NCI-H1694 (cell line): ENCODE results near the gene OR9Q1.

Source experiments
- DNase-seq: peaks from one replicate; lab custom pipeline; 2025; lab: John Stamatoyannopoulos, UW

The OR9Q1 gene

DNA sequence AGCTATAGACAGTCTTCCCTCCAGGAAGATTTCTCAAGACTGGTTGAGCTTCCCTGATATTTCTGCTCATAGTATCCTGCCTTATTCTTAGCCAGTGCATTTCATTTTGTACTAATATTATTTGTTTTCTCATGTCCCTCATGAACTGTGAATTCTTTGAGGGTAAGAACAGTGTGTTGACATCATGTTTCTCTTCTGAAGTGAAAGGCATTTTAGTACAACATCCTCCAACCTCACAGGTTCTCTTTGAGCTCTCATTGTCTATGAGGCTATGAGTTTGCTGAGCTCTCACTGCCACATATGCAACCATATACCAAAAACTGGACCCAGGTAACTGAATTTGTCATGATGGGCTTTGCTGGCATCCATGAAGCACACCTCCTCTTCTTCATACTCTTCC lies 7.0 kb downstream of the OR9Q1 start, which contains the start of gene OR6Q1:
Gene OR6Q1 (plus strand): TSS at position 301 of the 400 bp plus-strand sequence. CDS start 0 bp downstream, at position 301.
- no peak for DNase-seq

DNA sequence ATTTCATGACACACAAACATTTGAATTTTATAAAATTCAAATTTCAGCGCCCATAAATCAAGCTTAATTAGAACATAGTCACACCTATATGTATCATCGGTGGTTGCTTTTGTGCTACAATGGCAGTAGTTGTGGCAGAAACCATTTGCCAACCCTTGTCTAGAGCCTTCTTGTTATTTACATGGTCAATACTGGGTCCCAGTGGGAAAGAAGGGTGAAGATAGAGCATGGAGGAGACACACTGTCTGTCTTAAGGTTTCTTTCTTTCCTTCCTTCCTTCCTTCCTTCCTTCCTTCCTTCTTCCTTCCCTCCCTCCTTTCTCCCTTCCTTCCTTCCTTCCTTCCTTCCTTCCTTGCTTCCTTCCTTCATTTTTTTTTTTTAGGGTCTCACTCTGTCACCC lies 10.8 kb downstream of the OR9Q1 start:
- DNase-seq: no peak

DNA sequence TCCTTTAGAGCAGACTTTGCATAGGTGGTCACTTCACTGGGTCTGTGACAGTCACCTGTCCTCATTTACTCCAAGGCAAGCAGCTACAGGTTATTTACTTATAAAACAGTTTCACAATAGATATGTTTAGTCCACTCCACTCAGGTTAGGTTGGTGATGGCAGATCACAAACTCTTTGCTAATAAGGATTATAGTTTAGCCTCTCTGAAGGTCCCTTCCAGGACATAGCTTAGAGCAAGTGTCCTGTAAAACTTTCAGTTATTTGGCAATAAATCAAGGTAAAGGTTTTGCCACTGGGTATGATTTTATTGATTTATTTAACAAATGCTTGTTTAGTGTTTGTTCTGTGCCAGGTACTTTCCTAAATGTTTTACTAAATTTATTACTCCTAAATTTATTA lies 15.9 kb downstream of the OR9Q1 start:
- DNase-seq: no peak

DNA sequence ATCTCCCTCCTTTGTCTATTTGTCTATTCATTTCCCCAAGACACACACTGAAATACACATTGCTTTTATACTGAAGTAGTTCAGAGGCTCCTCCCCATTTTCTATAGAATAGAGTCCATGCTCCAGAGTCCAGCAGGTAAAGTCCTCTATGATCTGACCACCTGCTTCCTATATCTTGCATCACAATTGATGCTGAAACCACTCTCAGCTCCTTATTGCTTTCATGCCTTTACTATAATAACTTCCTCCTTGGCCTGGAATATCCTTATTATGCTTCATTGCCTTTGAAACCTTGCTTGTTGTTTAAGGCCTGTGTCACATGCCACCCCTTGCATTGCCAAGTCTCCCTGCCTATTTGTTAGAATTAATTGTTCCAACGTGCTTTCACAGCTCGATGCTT lies 19.7 kb downstream of the OR9Q1 start:
- DNase-seq: no peak

DNA sequence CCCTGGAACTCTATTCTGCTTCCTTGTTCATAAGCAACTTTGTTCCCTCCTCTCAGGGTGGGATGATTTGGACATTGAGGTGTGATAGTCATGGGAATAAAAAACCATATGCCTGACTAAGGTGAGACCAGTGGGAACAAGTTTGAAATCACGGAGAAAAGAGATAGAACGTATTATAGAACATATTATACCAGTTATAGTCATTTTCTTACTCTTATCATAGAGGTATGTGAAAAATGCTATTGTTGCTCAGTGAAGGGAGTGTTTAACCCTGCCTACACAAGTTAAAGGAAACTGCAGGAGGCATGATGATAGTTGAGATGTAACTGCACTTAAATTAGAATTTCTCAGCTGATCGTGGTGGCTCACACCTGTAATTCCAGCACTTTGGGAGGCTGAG lies 22.6 kb downstream of the OR9Q1 start:
- DNase-seq: no peak

DNA sequence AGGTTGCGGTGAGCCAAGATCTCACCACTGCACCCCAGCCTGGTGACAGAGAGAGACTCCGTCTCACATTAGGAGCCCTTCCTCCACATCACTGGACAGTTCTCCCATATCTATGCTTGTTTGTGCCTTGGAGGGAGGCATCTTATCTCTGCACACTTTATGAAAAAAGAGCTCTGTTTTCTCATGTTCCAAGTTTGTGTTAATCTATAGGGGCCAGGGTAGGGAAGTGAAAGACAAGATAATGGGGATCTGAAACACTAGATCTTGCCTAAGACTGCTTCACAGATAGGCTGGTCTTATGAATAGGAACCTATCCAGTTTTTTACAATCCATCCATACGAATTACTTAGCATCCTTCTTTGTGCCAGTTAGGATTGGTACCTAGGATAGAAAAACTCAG lies 24.1 kb downstream of the OR9Q1 start:
- no peak for DNase-seq

DNA sequence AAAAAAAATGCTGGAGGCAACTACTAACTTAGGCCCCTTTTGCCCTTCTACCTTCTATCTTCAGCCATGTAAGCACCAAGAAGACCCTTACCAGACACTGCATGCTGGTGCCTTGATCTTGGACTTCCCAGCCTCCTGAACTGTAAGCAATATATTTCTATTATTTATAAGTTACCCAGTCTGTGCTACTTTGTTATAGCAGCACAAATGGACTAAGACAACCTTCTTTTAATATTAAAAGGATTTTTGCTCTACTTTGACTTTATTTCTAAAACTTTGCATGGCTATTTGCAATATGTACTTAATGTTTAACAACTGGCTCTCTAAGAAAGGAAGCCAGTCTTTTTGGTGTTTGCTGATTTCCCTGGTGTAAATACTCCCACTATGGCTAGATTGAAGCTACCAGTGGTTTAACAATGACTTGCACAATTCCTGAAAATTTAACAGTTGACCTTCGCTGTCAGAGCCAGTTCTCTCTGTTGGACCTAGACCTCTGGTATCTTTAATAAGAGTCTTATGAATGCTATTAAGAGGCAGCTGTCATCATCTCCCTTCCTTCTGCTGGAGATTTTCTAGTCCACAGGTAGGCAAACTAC lies 32.2 kb downstream of the OR9Q1 start:
- DNase-seq: no peak

DNA sequence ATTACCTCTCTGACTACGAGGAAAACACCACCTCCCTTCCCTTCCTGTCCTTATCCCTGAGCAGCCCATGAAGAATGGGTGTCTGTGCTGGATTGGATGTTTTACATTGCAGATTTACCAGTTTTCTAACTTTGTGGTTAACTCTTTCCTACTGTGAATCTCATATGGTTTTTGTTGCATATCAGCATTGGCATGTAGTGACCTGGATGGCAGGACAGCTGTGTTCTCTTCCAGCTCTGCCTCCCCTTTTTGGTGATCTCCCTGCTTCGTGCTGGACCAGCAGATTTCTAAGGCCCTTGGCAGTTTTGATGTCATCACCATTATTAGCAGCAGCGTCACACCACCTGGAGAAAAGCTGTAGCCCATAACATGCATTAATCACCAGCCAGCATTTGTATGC lies 33.8 kb downstream of the OR9Q1 start:
- DNase-seq: no peak

DNA sequence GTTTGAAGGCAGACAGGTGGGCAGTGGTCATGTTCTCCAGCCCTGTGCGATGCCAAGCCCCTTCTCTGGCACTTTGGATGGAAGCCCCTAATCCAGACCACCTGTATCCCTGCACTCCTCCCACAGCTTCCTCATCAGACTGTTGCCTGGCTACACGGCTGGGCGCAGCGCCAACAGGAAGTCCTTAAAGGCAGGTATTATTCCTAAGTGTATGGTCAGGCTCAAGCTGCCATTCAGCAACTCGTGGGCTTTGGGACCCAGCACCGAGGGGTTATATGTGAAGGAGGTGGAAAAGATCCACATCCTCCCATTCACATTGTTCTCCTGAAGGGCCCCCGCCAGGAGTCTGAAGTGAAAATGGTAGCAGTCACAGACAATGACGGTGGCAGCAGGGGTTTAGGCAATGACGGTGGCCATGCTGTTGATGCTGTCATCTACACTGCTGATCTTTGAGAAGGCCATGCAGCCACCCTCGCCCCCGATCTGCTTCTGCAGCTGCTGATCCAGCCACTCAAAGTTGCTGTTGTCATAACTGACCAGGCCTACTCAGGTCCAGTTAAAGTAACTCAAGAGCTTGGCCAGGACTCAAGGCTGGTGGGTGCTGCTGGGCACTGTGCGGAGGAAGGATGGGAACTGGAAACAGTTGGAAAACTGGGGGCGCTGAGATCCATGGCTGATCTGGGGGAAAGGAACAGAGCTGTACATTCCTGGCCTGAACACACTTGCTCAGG lies 34.8 kb downstream of the OR9Q1 start:
- no peak for DNase-seq

DNA sequence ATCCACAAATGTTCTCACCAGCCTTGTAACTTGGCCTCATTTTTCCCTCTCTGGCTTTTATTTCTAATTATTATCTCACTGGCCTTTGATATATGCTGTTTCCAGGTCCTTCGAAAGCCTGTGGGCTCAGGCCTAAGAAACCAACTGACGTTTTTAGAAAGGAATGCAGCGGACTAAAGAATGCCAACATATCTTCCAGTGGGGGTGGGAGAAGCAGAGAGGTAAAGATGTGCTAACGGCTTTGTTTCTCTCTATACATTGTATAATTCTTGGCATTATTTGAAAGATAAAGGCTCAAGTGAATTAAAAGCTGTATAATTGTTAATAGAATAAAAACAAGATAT lies 35.3 kb downstream of the OR9Q1 start:
- DNase-seq: no peak

DNA sequence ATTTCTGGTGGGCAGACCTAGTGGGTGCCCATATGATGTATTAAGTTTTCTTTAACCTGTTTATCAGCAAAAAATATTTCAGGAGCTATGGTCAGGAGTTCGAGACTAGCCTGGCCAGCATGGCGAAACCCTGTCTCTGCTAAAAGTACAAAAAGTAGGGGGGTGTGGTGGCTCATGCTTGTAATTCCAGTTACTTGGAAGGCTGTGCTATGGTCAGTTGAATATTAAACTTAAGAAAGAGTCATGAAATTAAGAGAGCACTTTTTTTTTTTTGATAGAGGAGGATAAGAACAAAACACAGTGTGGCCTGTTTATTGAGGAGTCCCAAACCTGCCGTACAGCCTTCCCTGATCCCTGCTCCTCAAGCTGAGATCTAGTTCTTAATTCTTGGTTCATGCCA lies 36.9 kb downstream of the OR9Q1 start:
- no peak for DNase-seq

DNA sequence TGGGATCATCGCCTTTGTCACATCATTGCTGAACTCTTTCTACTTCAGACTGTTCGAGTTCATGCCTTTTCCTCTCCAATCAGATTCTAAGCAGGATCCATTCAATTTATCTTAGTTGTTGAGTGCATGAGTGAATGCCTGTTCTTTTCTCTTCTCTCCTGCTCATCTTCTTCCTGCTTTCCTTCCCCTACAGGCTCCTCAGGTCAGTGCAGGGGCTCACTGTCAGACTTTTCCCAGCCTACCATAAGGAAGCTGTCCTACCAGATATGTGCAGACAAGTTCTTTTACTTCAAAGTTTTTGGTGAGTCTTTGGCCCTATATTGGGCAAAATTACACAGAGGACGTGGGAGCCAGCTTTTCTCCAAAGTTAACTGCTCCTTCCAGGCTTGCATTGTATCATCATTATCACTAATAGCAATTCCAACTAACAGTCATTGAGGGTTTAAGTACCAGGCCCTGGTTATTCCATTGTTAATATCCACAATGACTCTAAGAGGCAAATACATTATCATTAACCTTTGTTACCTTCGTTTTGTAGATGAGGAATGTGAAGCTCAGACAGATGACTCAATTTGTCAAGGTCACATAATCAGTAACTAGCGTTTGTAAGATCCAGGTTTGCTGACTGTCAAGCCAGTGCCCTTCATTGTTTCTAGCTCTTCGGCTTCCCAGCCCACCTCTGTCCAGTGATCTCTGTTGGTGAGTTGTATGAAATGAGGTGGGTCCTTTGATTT lies 37.4 kb downstream of the OR9Q1 start:
- no peak for DNase-seq

DNA sequence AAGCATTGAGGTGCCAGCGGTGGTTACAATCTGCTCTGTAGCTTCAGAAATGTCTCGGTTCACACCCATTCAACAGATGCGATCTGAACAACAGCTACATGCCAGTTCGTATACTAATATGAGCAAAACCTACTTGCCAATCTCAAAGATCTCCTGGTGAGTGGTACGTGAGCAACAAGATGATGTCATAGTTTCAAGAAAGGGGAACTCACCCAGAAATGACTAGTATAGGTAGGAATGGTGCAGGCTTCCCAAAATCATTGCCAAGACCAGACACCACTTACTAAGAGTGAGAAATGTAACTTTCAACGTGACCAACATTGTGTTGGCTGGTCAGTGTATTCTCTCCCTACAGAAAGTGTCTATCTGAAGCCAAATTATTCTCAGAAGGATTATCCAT lies 38.1 kb downstream of the OR9Q1 start:
- DNase-seq: no peak

DNA sequence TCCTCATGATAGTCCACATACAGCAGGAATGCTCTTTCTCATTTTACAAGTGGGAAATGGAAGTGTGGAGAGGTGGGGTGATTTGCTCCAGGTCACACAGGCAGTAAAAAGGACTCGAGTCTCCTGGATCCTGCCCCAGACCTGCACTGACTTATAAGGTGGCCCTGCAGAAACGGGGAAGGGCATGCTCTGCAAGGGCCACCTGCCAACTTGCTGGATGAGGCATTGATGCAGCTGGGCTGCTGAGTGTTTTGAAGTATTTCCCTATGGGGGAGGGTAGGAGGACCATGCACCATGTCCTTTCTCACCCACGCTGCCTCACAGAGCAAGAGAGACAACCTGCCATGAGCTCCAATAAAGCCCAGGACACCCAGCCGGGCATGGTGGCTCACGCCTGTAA lies 44.0 kb downstream of the OR9Q1 start:
- DNase-seq: no peak

DNA sequence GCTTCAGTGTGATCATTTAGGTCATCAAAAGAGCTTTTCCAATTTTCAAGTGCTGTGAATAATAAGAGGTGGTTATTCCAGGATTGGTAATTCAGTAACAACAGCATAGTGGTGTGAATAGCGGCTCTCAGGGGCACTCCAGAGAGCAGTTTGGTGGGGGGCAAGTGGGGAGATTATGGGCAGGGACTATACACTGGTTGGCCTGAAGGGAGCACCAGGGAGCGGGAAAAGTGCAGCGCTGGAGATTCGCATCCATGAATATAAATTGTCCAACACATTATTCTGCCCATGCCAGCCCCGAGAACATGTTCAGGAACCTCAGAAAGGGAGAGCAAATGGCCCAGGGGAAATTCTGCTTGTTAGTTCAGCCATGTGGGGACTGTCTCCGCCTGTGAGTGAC lies 45.0 kb downstream of the OR9Q1 start:
- no peak for DNase-seq

DNA sequence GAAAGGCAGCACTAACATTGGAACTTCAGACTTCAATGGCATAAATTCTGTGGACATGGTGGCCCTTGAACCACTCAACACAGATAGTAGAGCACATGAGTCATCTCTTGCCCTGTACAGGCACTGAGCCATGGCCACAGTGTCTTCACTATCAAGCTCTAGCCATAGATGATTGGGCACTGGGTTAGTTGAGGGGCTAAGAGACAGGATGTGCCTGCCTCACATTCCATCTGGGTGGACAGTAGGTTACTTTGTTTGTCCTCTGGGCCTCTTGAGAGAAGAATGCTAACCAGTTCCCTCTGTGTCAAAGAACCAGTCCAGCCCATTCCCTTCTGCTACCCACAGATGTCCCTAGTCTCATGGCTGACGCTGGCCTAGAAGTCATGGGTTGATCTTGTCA lies 46.9 kb downstream of the OR9Q1 start:
- DNase-seq: no peak

DNA sequence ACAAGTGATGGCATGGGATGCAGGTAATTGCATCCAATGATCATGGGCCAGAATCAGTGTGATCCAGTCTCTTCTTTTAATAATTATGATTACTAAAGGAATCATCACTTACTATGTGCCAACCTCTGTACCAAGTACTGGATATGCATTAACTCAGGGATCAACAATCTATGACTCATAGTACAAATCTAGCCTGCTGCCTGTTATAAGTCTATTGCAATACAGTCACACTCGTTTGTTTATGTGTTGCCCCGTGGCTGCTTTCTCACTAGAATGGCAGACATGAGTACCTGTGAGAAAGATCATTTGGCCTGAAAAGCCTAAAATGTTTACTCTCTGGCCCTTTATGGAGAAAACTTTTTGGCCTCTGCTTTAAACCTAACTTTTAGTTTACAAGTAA lies 52.1 kb downstream of the OR9Q1 start:
- no peak for DNase-seq

DNA sequence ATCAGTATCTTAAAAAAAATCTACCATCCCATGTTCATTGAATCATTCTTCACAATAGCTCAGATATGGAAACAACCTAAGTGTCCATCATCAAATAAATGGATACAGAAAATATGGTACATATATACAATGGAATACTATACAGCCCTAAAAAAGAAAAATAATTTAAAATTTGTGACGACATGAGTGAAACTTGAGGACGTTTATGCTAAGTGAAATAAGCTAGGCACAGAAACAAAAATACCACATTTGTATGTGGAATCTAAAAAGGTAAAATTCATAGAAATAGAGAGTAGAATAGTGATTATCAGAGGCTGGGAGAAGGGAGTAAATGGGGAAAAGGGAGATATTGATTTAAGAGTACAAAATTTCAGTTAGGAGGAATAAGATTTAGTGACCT lies 62.8 kb downstream of the OR9Q1 start:
- DNase-seq: no peak

DNA sequence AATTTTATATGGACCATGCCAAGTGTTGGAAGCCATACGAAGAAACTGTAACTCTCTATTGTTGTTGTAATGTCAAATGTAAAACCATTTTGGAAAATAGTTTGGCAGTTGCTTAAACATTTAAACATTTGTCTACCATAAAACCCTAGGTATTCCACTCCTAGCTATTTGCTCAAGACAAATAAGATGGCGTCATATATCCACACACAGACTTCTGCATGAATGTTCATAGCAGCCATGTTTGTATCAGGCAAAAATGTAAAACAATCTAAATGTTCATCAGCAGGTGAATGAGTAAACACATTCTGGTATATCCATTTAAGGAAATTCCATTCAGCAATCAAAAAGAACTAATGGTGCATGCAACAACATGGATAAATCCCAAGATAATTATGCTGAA lies 73.8 kb downstream of the OR9Q1 start:
- DNase-seq: no peak

DNA sequence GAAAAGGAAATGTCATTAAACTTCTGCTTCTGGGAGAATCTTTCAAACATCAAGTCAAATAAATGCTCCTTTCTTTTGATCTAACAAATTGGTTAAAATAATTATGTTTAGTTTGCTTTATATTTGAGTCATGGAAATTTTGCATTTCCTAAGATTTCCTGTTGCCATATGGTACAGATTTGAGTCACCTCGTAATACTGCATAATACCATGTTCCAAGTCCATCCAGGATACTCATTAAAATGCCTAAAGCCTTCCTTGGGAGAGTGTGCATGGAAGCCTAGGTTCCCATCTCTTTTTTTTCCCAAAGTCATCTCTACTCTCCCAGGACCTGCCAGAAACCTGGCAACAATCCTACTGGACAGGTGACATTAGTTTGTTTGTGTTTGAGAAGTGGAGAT lies 97.4 kb downstream of the OR9Q1 start:
- DNase-seq: no peak

DNA sequence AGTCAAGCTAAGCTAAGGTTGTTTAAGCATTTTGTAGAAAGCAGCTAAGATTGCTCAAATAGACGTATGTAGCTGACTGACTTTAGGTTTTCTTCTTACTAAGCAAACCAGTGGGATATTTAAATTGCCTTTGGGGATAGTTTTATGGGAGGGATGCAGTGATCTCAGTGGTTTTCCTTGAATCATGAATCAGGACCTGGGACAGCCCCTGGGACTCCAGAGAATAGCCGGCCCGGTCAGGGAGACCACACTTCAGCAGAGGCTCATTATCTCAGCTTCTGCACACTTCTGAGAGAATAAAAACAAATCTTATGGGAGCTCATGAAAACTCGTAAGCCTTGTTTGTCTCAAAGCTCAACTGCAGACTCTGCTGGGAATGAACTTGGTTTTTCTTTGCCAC lies 101.8 kb downstream of the OR9Q1 start, which contains the start of gene OR9I1:
Gene OR9I1 (minus strand): TSS at position 62 of the 400 bp plus-strand sequence. CDS start 6,086 bp downstream, outside the sequence.
- no peak for DNase-seq

DNA sequence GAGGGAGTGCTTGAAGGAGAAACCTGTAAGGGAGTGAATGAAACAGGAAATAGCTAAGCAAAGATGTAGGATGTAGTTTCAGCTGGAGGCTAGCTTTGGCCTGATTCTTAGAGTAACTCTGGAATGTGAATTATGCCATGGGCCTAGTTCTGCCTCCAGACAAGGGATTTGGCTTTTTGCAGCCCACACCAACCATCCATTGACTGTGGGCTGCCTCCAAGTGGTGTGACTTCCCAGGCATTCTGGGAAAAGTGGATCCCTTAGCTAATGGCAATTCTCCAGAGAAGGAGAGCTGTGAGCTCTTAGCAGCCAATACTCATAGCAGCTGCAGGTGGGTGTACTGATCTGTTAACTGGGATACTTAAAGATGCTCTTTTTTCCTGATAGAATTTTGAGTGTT lies 103.7 kb downstream of the OR9Q1 start:
- DNase-seq: no peak

DNA sequence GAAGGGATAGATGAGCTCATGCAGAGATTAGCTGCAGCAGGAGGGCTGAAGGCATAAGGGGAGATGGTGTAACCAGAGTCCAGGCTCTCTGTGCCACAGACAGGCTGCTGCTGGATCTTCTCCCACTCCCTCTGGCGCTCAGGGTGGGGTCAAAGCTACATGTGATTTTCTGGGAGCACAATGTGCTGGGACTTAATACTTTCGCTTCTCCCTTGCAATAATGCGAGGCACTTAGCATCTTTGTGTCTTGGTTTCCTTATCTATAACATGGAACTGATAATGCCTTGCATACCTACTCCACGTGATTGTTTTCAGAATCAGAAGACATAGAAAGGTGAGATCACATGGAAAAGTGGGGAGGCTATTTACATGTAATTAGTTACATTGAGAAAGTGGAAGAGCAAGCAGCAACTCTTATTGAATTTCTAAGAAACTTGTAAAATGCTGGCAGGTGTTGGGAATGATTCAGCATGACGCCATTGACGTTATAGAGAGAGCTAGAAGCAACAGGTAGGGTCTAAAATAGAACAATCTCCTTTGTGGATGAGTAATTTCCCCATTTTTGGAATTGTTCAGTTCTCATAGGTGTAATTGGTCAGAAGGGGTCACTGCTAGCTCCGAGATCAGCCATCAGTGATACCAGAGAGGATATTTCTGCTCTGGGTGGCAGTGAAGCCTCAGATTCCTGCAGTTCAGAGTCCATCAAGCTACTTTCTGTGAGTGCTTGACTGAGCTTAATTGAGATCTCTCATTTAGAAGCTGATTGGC lies 109.8 kb downstream of the OR9Q1 start:
- no peak for DNase-seq
